BLaER1 (cell line): ENCODE data around the gene AGAP2.

Experiments used
- H3K27ac ChIP-seq: shearing (Covaris generic); formaldehyde crosslinking; 2 replicates; pipeline ENCODE4 v1.8.1; 2022
- H3K27me3 ChIP-seq: shearing (Covaris generic); formaldehyde crosslinking; 2 replicates; pipeline ENCODE4 v1.8.1; 2022
- H3K36me3 ChIP-seq: shearing (Covaris generic); formaldehyde crosslinking; 2 replicates; pipeline ENCODE4 v1.8.1; 2022
- H3K4me1 ChIP-seq: shearing (Covaris generic); formaldehyde crosslinking; 2 replicates; pipeline ENCODE4 v1.8.1; 2022
- H3K4me2 ChIP-seq: shearing (Covaris generic); formaldehyde crosslinking; 2 replicates; pipeline ENCODE4 v1.8.1; 2022
- H3K4me3 ChIP-seq: shearing (Covaris generic); formaldehyde crosslinking; 2 replicates; pipeline ENCODE4 v1.8.1; 2022
- H3K9ac ChIP-seq: shearing (Covaris generic); formaldehyde crosslinking; 2 replicates; pipeline ENCODE4 v1.8.1; 2022
- H3K9me3 ChIP-seq: shearing (Covaris generic); formaldehyde crosslinking; 2 replicates; pipeline ENCODE4 v1.8.1; 2022
- H4K20me1 ChIP-seq: shearing (Covaris generic); formaldehyde crosslinking; 2 replicates; pipeline ENCODE4 v1.8.1; 2022
- Cebpa-rat ChIP-seq: shearing (Covaris generic); IDR thresholded peaks from 2 replicates; pipeline ENCODE4 v1.8.1; 2022

Gene AGAP2

GRCh38 chr12:57731411-57732080 is 7.0 kb downstream of the AGAP2 start:
- H3K4me2 ChIP-seq: no peak overlapping the region
- no peaks in the 10 kb centered on the region for H3K27me3 ChIP-seq
- H3K4me1 ChIP-seq: no peaks in the 10 kb centered on the region
- H3K9me3 ChIP-seq: peaks cover 11% of the 10 kb centered on the region
- no peak overlapping the region for H3K9ac ChIP-seq
- H3K27ac ChIP-seq: no peak overlapping the region
- TF ChIP-seq Cebpa-rat: no peak
- peaks cover 19% of the 10 kb centered on the region for H4K20me1 ChIP-seq
- no peak overlapping the region for H3K4me3 ChIP-seq
- peaks cover 90% of the 10 kb centered on the region for H3K36me3 ChIP-seq

- no peak overlapping the region for H3K9ac ChIP-seq
- no peak overlapping the region for H3K4me3 ChIP-seq
- H3K27ac ChIP-seq: no peak overlapping the region
- H3K27me3 ChIP-seq: no peaks in the 10 kb centered on the region
- TF ChIP-seq Cebpa-rat: no peak
- no peaks in the 10 kb centered on the region for H3K4me1 ChIP-seq
- peaks cover 8% of the 10 kb centered on the region for H4K20me1 ChIP-seq
- H3K36me3 ChIP-seq: peaks cover 92% of the 10 kb centered on the region
- H3K9me3 ChIP-seq: peaks cover 18% of the 10 kb centered on the region
- no peak overlapping the region for H3K4me2 ChIP-seq
Measured at GRCh38 chr12:57730336-57731067, 8.0 kb downstream of the AGAP2 start.

GRCh38 chr12:57729321-57729844 is 9.2 kb downstream of the AGAP2 start:
- Histone ChIP-seq H3K27me3 (no peaks in the 10 kb centered on the region), H3K4me2 (no peak overlapping the region), H4K20me1 (peaks cover 5% of the 10 kb centered on the region; the same call in 1 of the 2 replicates), H3K36me3 (peaks cover 83% of the 10 kb centered on the region), H3K9me3 (peaks cover 18% of the 10 kb centered on the region), H3K4me3 (no peak overlapping the region), H3K9ac (no peak overlapping the region), H3K27ac (no peak overlapping the region), H3K4me1 (0 out of 2 replicates have a peak, but pooled peaks cover 6% of the 10 kb centered on the region)
- TF ChIP-seq Cebpa-rat: no peak

GRCh38 chr12:57727758-57728395 is 10.7 kb downstream of the AGAP2 start:
- H3K27me3 ChIP-seq: no peaks in the 10 kb centered on the region
- peaks cover 75% of the 10 kb centered on the region for H3K36me3 ChIP-seq
- TF ChIP-seq Cebpa-rat: no peak
- H3K9me3 ChIP-seq: peaks cover 18% of the 10 kb centered on the region
- H3K27ac ChIP-seq: no peak overlapping the region
- no peak overlapping the region for H3K4me2 ChIP-seq
- 0 out of 2 replicates have a peak, but pooled peaks cover 6% of the 10 kb centered on the region for H3K4me1 ChIP-seq
- H3K9ac ChIP-seq: no peak overlapping the region
- no peak overlapping the region for H3K4me3 ChIP-seq
- peaks cover under 1% of the 10 kb centered on the region; the same call in 1 of the 2 replicates for H4K20me1 ChIP-seq

GRCh38 chr12:57726884-57727757 is 11.4 kb downstream of the AGAP2 start:
- Histone ChIP-seq H3K4me2 (no peak overlapping the region), H3K9ac (no peak overlapping the region), H3K4me3 (no peak overlapping the region), H3K36me3 (peaks cover 73% of the 10 kb centered on the region), H4K20me1 (peaks cover 3% of the 10 kb centered on the region; the same call in 1 of the 2 replicates), H3K27ac (no peak overlapping the region), H3K4me1 (0 out of 2 replicates have a peak, but pooled peaks cover 6% of the 10 kb centered on the region), H3K27me3 (no peaks in the 10 kb centered on the region), H3K9me3 (peaks cover 18% of the 10 kb centered on the region)
- no peak for TF ChIP-seq Cebpa-rat

- Histone ChIP-seq H3K4me3 (no peak overlapping the region), H3K27ac (no peak overlapping the region), H3K4me2 (no peak overlapping the region), H3K27me3 (no peaks in the 10 kb centered on the region), H4K20me1 (peaks cover 7% of the 10 kb centered on the region; the same call in 1 of the 2 replicates), H3K36me3 (peaks cover 73% of the 10 kb centered on the region), H3K9me3 (peaks cover 18% of the 10 kb centered on the region), H3K4me1 (0 out of 2 replicates have a peak, but pooled peaks cover 6% of the 10 kb centered on the region), H3K9ac (no peak overlapping the region)
- TF ChIP-seq Cebpa-rat: no peak
Measured at GRCh38 chr12:57726151-57726883, 12.2 kb downstream of the AGAP2 start.

- Histone ChIP-seq H3K27me3 (no peaks in the 10 kb centered on the region), H4K20me1 (peaks cover 7% of the 10 kb centered on the region; the same call in 1 of the 2 replicates), H3K9me3 (peaks cover 18% of the 10 kb centered on the region), H3K4me2 (no peak overlapping the region), H3K4me3 (no peak overlapping the region), H3K4me1 (0 out of 2 replicates have a peak, but pooled peaks cover 6% of the 10 kb centered on the region), H3K27ac (no peak overlapping the region), H3K36me3 (peaks cover 73% of the 10 kb centered on the region), H3K9ac (no peak overlapping the region)
- no peak for TF ChIP-seq Cebpa-rat
Measured at GRCh38 chr12:57725851-57726150, 12.7 kb downstream of the AGAP2 start.

- Histone ChIP-seq H3K27me3 (no peaks in the 10 kb centered on the region), H4K20me1 (peaks cover 7% of the 10 kb centered on the region; the same call in 1 of the 2 replicates), H3K36me3 (peaks cover 73% of the 10 kb centered on the region), H3K4me1 (0 out of 2 replicates have a peak, but pooled peaks cover 6% of the 10 kb centered on the region), H3K4me2 (no peak overlapping the region), H3K9ac (no peak overlapping the region), H3K4me3 (no peak overlapping the region), H3K9me3 (peaks cover 18% of the 10 kb centered on the region), H3K27ac (no peak overlapping the region)
- TF ChIP-seq Cebpa-rat: no peak
Measured at GRCh38 chr12:57724936-57725740, 13.4 kb downstream of the AGAP2 start.
